Measurements from ENCODE around the gene COL9A3.

Gene COL9A3

GRCh38 chr20:62822788-62823651, 6.2 kb downstream of the COL9A3 start:
- H3K4me3 ChIP-seq (ENCODE audit: low read depth, low read length) = no peak overlapping the region

GRCh38 chr20:62823688-62824475, 7.0 kb downstream of the COL9A3 start:
- no peak overlapping the region for H3K4me3 ChIP-seq (ENCODE audit: low read depth, low read length)
- no peak for TF ChIP-seq CTCF (IDR thresholded peaks at IDR 0.05; ENCODE audit: low read depth, low read length)

More at GRCh38 chr20:62822788-62823651, 6.2 kb downstream of the COL9A3 start:
- 0 out of 2 replicates have a peak, but pooled peaks have one; percentile 14 for TF ChIP-seq CTCF (IDR thresholded peaks at IDR 0.05; ENCODE audit: low read depth, low read length)

- no peak for TF ChIP-seq CTCF (IDR thresholded peaks at IDR 0.05; ENCODE audit: low read depth, low read length)
- H3K4me3 ChIP-seq (ENCODE audit: low read depth, low read length) = no peak overlapping the region
These were observed 7.9 kb downstream of the COL9A3 start for GRCh38 chr20:62824476-62825332.

- TF ChIP-seq CTCF (IDR thresholded peaks at IDR 0.05; ENCODE audit: low read depth, low read length) = no peak
- no peak overlapping the region for H3K4me3 ChIP-seq (ENCODE audit: low read depth, low read length)
These were observed 8.6 kb downstream of the COL9A3 start for GRCh38 chr20:62825333-62825985.

GRCh38 chr20:62825986-62826645, 9.3 kb downstream of the COL9A3 start:
- no peak for TF ChIP-seq CTCF (IDR thresholded peaks at IDR 0.05; ENCODE audit: low read depth, low read length)
- H3K4me3 ChIP-seq (ENCODE audit: low read depth, low read length) = no peak overlapping the region

GRCh38 chr20:62826646-62827310, 9.9 kb downstream of the COL9A3 start:
- no peak for TF ChIP-seq CTCF (IDR thresholded peaks at IDR 0.05; ENCODE audit: low read depth, low read length)
- no peak overlapping the region for H3K4me3 ChIP-seq (ENCODE audit: low read depth, low read length)
